HepG2 (cell line): Measurements from ENCODE around the gene BRCA2. TPM values are rescaled to one million over a fixed set of nuclear protein-coding genes. Genes with fewer than 3 reads are reported as not detected.
A peak's percentile ranks its signal among the peaks of the same experiment; 100 is the strongest.

Experiments
- ATAC-seq: fragments of 200-7000 bp; cut with Tn5 transposase; 3 replicates; pipeline ENCODE4 v1.9.1; 2020; ENCODE audit warnings: mild to moderate bottlenecking, moderate library complexity
- BruUV-seq: library from RNA; stranded (reverse); fragments of 400-500 nt; replicated peaks from 2 replicates; lab custom pipeline; 2021; lab: Mats Ljungman, UMichigan
- CTCF ChIA-PET: fragments of 300-600 bp; formaldehyde crosslinking; extraction: SDS; loops from one replicate; lab custom pipeline; 2021; ENCODE audit warnings: low total read pairs, inconsistent platforms, low intra/inter-chr PET ratio; lab: Yijun Ruan, JAX
- POLR2A ChIA-PET: fragments of 350-600 bp; sonication (Branson Sonifier 250); formaldehyde crosslinking; loops from one replicate; lab custom pipeline; 2020; ENCODE audit warnings: antibody characterized with exemption, inconsistent platforms; lab: Yijun Ruan, JAX
- DNase-seq: peaks from one replicate; pipeline ENCODE4 v3.0.0-alpha.2; 2015; ENCODE audit warnings: low spot score
- FAIRE-seq: peaks from 3 replicates; lab custom pipeline; 2011; peaks lifted over from hg19 to GRCh38; lab: Jason Lieb, UNC
- H2AFZ ChIP-seq: one replicate; pipeline ENCODE4 v1.6.1; 2011; ENCODE audit warnings: low read length, inconsistent platforms
- H3K27ac ChIP-seq: fragments of 300-600 bp; 3 replicates; pipeline ENCODE4 v1.8.0; 2011; ENCODE audit warnings: mixed run types, mild to moderate bottlenecking, mixed read lengths, low read length, inconsistent platforms; ENCODE audit not compliant: insufficient read depth; ENCODE audit errors: extremely low read length
- H3K27me3 ChIP-seq, 2 experiments: fragments of 200-600 bp in 1 of 2; 2 replicates in 1 of 2; 3 replicates in 1 of 2; pipeline versions ENCODE4 v1.6.0 to v1.8.0; 2011; ENCODE audit warnings: low read length in 2 of 2, mild to moderate bottlenecking in 2 of 2, moderate library complexity in 2 of 2, inconsistent platforms in 1 of 2; ENCODE audit not compliant: insufficient read depth in 2 of 2, control insufficient read depth in 1 of 2
- H3K36me3 ChIP-seq, 2 experiments: fragments of 200-600 bp in 1 of 2; replicated peaks in 1 of 2; 2 replicates in 1 of 2; 3 replicates in 1 of 2; pipeline versions ENCODE4 v1.5.1 to v1.8.0; 2011; ENCODE audit warnings: low read length in 2 of 2, inconsistent platforms in 1 of 2; ENCODE audit not compliant: insufficient read depth in 2 of 2, control insufficient read depth in 1 of 2
- H3K4me1 ChIP-seq: 2 replicates; pipeline ENCODE4 v1.5.1; 2012; ENCODE audit warnings: low read length, inconsistent platforms; ENCODE audit not compliant: insufficient read depth
- H3K4me2 ChIP-seq: 2 replicates; pipeline ENCODE4 v1.6.0; 2011; ENCODE audit warnings: low read depth, low read length, inconsistent platforms
- H3K4me3 ChIP-seq, 3 experiments: fragments of 200-600 bp in 1 of 3; sonication (generic), shearing (Covaris generic) in 1 of 3; replicated peaks in 1 of 3; 2 replicates each; pipeline ENCODE4 v1.5.1; 2011 to 2016; ENCODE audit warnings: low read length in 3 of 3, inconsistent platforms in 2 of 3, low read depth in 2 of 3, mild to moderate bottlenecking in 2 of 3, control low read depth in 1 of 3, mixed read lengths in 1 of 3; ENCODE audit not compliant: insufficient read depth in 1 of 3
- H3K79me2 ChIP-seq: one replicate; pipeline ENCODE4 v1.6.1; 2011; ENCODE audit warnings: low read length, inconsistent platforms; ENCODE audit not compliant: insufficient read depth
- H3K9ac ChIP-seq: 2 replicates; pipeline ENCODE4 v1.6.0; 2011; ENCODE audit warnings: mild to moderate bottlenecking, low read depth, low read length, inconsistent platforms; ENCODE audit not compliant: insufficient read depth
- H3K9me3 ChIP-seq: 2 replicates; pipeline ENCODE4 v1.5.1; 2012; ENCODE audit warnings: mild to moderate bottlenecking, low read length
- H4K20me1 ChIP-seq: 2 replicates; pipeline ENCODE4 v1.6.0; 2011; ENCODE audit warnings: inconsistent platforms, mild to moderate bottlenecking, low read length, moderate library complexity; ENCODE audit not compliant: insufficient read depth
- AKAP8 ChIP-seq: sonication (generic); formaldehyde crosslinking; IDR thresholded peaks from 2 replicates; pipeline ENCODE4 v1.5.1; 2020; ENCODE audit warnings: mild to moderate bottlenecking, missing genetic modification reagents
- ASH2L ChIP-seq: fragments of 300-600, 200-600 bp; sonication (generic); IDR thresholded peaks from 2 replicates; pipeline ENCODE4 v1.7.0; 2017; ENCODE audit warnings: low read depth, mild to moderate bottlenecking, moderate library complexity, mixed read lengths, low read length; ENCODE audit not compliant: insufficient read length
- ATF4 ChIP-seq, 2 experiments: fragments of 450-650 bp in 1 of 2; sonication (generic) in 1 of 2; formaldehyde crosslinking; IDR thresholded peaks; 2 replicates each; pipeline versions ENCODE4 v1.5.0 to v1.8.0; 2020 to 2022; ENCODE audit warnings: mild to moderate bottlenecking in 1 of 2, missing genetic modification reagents in 1 of 2
- BATF2 ChIP-seq: sonication (generic); formaldehyde crosslinking; IDR thresholded peaks from 2 replicates; pipeline ENCODE4 v1.8.0; 2022; ENCODE audit warnings: mild to moderate bottlenecking, missing genetic modification reagents, moderate library complexity
- CEBPB ChIP-seq: IDR thresholded peaks from 2 replicates; pipeline ENCODE4 v1.6.1; 2011; ENCODE audit warnings: low read depth, low read length, improper control_type of control experiment, borderline replicate concordance
- ETV5 ChIP-seq: IDR thresholded peaks from 2 replicates; pipeline ENCODE4 v1.6.1; 2018; ENCODE audit warnings: missing biosample characterization, missing genetic modification reagents, inconsistent platforms, borderline replicate concordance
- JUND ChIP-seq: sonication (generic); formaldehyde crosslinking; IDR thresholded peaks from 2 replicates; pipeline ENCODE4 v1.8.0; 2022; ENCODE audit warnings: mild to moderate bottlenecking, missing genetic modification reagents
- MXI1 ChIP-seq: IDR thresholded peaks from 3 replicates; pipeline ENCODE4 v1.6.1; 2012; ENCODE audit warnings: low read depth, low read length, inconsistent platforms, borderline replicate concordance
- POLR2AphosphoS2 ChIP-seq: IDR thresholded peaks from 2 replicates; pipeline ENCODE4 v1.6.1; 2011; ENCODE audit warnings: low read depth, low read length, improper control_type of control experiment
- POLR2AphosphoS5 ChIP-seq: IDR thresholded peaks from 2 replicates; pipeline ENCODE4 v1.6.1; 2012; ENCODE audit warnings: low read depth, low read length
- RARA ChIP-seq: IDR thresholded peaks from 2 replicates; pipeline ENCODE4 v1.6.1; 2016; ENCODE audit warnings: missing genetic modification reagents, missing compliant biosample characterization
- SIX1 ChIP-seq: sonication (generic); formaldehyde crosslinking; IDR thresholded peaks from 2 replicates; pipeline ENCODE4 v1.4.0; 2020; ENCODE audit warnings: missing genetic modification reagents, borderline replicate concordance
- ZMYM2 ChIP-seq: sonication (generic); formaldehyde crosslinking; IDR thresholded peaks from 2 replicates; pipeline ENCODE4 v1.8.0; 2022; ENCODE audit warnings: mild to moderate bottlenecking, missing genetic modification reagents
- ZNF558 ChIP-seq: sonication (generic); formaldehyde crosslinking; IDR thresholded peaks from 2 replicates; pipeline ENCODE4 v1.9.0; 2022; ENCODE audit warnings: mild to moderate bottlenecking, missing genetic modification reagents, borderline replicate concordance
- ZNF609 ChIP-seq: sonication (generic); formaldehyde crosslinking; IDR thresholded peaks from 2 replicates; pipeline ENCODE4 v1.4.0; 2020; ENCODE audit warnings: mild to moderate bottlenecking, missing genetic modification reagents, borderline replicate concordance
- ZNF614 ChIP-seq: IDR thresholded peaks from 2 replicates; pipeline ENCODE4 v1.6.1; 2018; ENCODE audit warnings: missing biosample characterization, missing genetic modification reagents, inconsistent platforms, borderline replicate concordance
- ZNF747 ChIP-seq: sonication (generic); formaldehyde crosslinking; IDR thresholded peaks from 2 replicates; pipeline ENCODE4 v1.8.1; 2023; ENCODE audit warnings: missing genetic modification reagents, mild to moderate bottlenecking, borderline replicate concordance
- WGBS: methylation state at CpG from one replicate; pipeline ENCODE4 v1.1.6; 2017; ENCODE audit warnings: low lambda C conversion rate; 5-methylcytosine and 5-hydroxymethylcytosine counted together
- in situ Hi-C: cut with HindIII; loops from 2 replicates; pipeline ENCODE4 v1.10.0; 2017; ENCODE audit warnings: low pct_unique_long_range_greater_than_20kb; ENCODE audit not compliant: extremely low pct_ligation_motif_present
- intact Hi-C: fragments of 100-400 bp; cut with micrococcal nuclease; formaldehyde crosslinking; loops from one replicate; pipeline ENCODE4 v1.10.0; 2022; ENCODE audit not compliant: unreplicated experiment
- polyA plus RNA-seq, 8 experiments: library from polyadenylated mRNA; depleted of rRNA in 3 of 8; stranded (reverse) in 7 of 8; unstranded in 1 of 8; fragments of >200 nt; fragmentation: Illumina TruSeq in 4 of 8; extraction: Trizol in 4 of 8; gene quantifications; 2 replicates each; pipeline versions ENCODE4 v1.2.1 to v1.2.3, GENCODE V29; 2011 to 2016; ENCODE audit warnings: low read depth in 4 of 8, missing spikeins in 1 of 8, mixed read lengths in 1 of 8; ENCODE audit not compliant: insufficient read depth in 1 of 8
- total RNA-seq, 5 experiments: library from RNA; depleted of rRNA; stranded (reverse); fragments of >200 nt; fragmentation: Illumina TruSeq; extraction: Trizol; gene quantifications; 2 replicates each; pipeline ENCODE4 v1.2.3, GENCODE V29; 2016; ENCODE audit warnings: low read depth in 1 of 5

The BRCA2 gene
- total and polyA plus RNA-seq, 2 of the 13 experiments (the other 11 are each of a cell fraction or from before 2014, with no cell fraction given), result 3.1 to 24.6 TPM

- TF ChIP-seq ZNF747 (CRISPR knock-in tag) (0 out of 2 replicates have a peak, but pooled peaks have one; percentile 60), ZMYM2 (no peak), RARA (CRISPR knock-in tag) (peak; percentile 78), ZNF614 (CRISPR knock-in tag) (no peak), JUND (peak; percentile 38; the same call in 1 of the 2 replicates), MXI1 (no peak), POLR2AphosphoS5 (no peak), ETV5 (peak; percentile 39; the same call in 1 of the 2 replicates), SIX1 (CRISPR knock-in tag) (peak; percentile 29; the same call in 1 of the 2 replicates), ATF4 (CRISPR knock-in tag; IDR thresholded peaks at IDR 0.05) (peak in 1 of 2 experiments; percentile 83; a peak in 2 of 4 replicates), ASH2L (peak; percentile 55)
Observed at GRCh38 chr13:32446220-32446619, 130.9 kb downstream of the BRCA2 start (continued).

GRCh38 chr13:32446773-32447465 is 131.6 kb downstream of the BRCA2 start:
- FAIRE-seq (peak; percentile 8), ATAC-seq (peak; percentile 17; the same call in 2 of the 3 replicates), DNase-seq (no peak)
- Histone ChIP-seq H4K20me1 (no peaks in the 10 kb centered on the region), H3K79me2 (no peaks in the 10 kb centered on the region), H3K27ac (peak overlapping the region; percentile 66), H3K9me3 (no peaks in the 10 kb centered on the region), H3K4me1 (peaks cover 57% of the 10 kb centered on the region), H3K4me3 (peak overlapping the region in 1 of 3 experiments; percentile 12; a peak in 1 of 6 replicates), H2AFZ (no peak overlapping the region), H3K9ac (no peak overlapping the region; the same call in 1 of the 2 replicates), H3K27me3 (no peaks in the 10 kb centered on the region), H3K4me2 (peak overlapping the region; percentile 40), H3K36me3 (no peaks in the 10 kb centered on the region)
- BruUV-seq, result no TSS peak
- CTCF ChIA-PET, result no interaction called here
- in situ Hi-C loops, result loop anchor here (25.0 kb wide), 1 partner anchor 410 kb away; the partner anchor contains the start of gene FRY
- POLR2A ChIA-PET, result no interaction called here
- 39% methylated on average over 2 of the region's 2 CpGs for WGBS
- intact Hi-C loops, result loop anchor here (10.0 kb wide), 1 partner anchor 532 kb away; no protein-coding TSS in a partner anchor
- TF ChIP-seq CEBPB (peak; percentile 6; the same call in 1 of the 2 replicates), BATF2 (no peak), ZNF609 (CRISPR knock-in tag) (0 out of 2 replicates have a peak, but pooled peaks have one; percentile 4), POLR2AphosphoS2 (no peak), ZNF558 (no peak), AKAP8 (CRISPR knock-in tag) (no peak)
